ENCODE data around the gene FMN1.

GRCh38 chr15:33014586-33014985 is 179.9 kb downstream of the FMN1 start:
- TF ChIP-seq MXI1 (conservative IDR thresholded peaks at IDR 0.05; ENCODE audit: poor library complexity, severe bottlenecking) (no peak), CTCF (IDR thresholded peaks at IDR 0.05; ENCODE audit: poor library complexity, severe bottlenecking) (no peak), SMC3 (conservative IDR thresholded peaks at IDR 0.05; ENCODE audit: poor library complexity) (no peak), EP300 (conservative IDR thresholded peaks at IDR 0.05; ENCODE audit: poor library complexity, severe bottlenecking) (no peak), TAF1 (IDR thresholded peaks at IDR 0.05; ENCODE audit: low read depth) (no peak), POLR2AphosphoS5 (IDR thresholded peaks at IDR 0.05) (no peak), REST (IDR thresholded peaks at IDR 0.05; ENCODE audit: borderline replicate concordance) (no peak), EZH2 (IDR thresholded peaks at IDR 0.05; ENCODE audit: borderline replicate concordance, insufficient read depth, low read length, poor library complexity, severe bottlenecking) (no peak)
